ENCODE data around the gene LAMA4.

LAMA4 gene

GRCh38 chr6:112270756-112271155 lies 16.4 kb upstream of the LAMA4 start:
- no peak for DNase-seq

GRCh38 chr6:112269979-112270566 lies 15.7 kb upstream of the LAMA4 start:
- no peak for DNase-seq

GRCh38 chr6:112269114-112269513 lies 14.7 kb upstream of the LAMA4 start:
- DNase-seq = no peak

GRCh38 chr6:112268654-112269053 lies 14.3 kb upstream of the LAMA4 start:
- DNase-seq = no peak

- DNase-seq = no peak
Measured at GRCh38 chr6:112268019-112268418, 13.7 kb upstream of the LAMA4 start.

- DNase-seq = no peak
Measured at GRCh38 chr6:112266331-112266730, 12.0 kb upstream of the LAMA4 start.

GRCh38 chr6:112259337-112259675 lies 4.9 kb upstream of the LAMA4 start:
- no peak for DNase-seq

- DNase-seq = no peak
Measured at GRCh38 chr6:112258642-112259336, 4.4 kb upstream of the LAMA4 start.

GRCh38 chr6:112257178-112257855 lies 3.0 kb upstream of the LAMA4 start:
- DNase-seq = no peak

GRCh38 chr6:112254921-112255320 lies 554 bp upstream of the LAMA4 start:
- no peak for DNase-seq

GRCh38 chr6:112253498-112253840 lies 898 bp downstream of the LAMA4 start:
- DNase-seq = no peak

GRCh38 chr6:112252571-112253497 lies 1.5 kb downstream of the LAMA4 start:
- no peak for DNase-seq

- no peak for DNase-seq
Measured at GRCh38 chr6:112251171-112251875, 3.0 kb downstream of the LAMA4 start.

- no peak for DNase-seq
Measured at GRCh38 chr6:112249489-112249888, 4.9 kb downstream of the LAMA4 start.

GRCh38 chr6:112247275-112247674 lies 7.1 kb downstream of the LAMA4 start:
- DNase-seq = no peak

GRCh38 chr6:112245511-112246203 lies 8.7 kb downstream of the LAMA4 start:
- no peak for DNase-seq

- no peak for DNase-seq
Measured at GRCh38 chr6:112243861-112244827, 10.2 kb downstream of the LAMA4 start.

- no peak for DNase-seq
Measured at GRCh38 chr6:112241820-112242429, 12.4 kb downstream of the LAMA4 start.

GRCh38 chr6:112237595-112237994 lies 16.8 kb downstream of the LAMA4 start:
- DNase-seq = no peak

- DNase-seq = no peak
Measured at GRCh38 chr6:112237066-112237465, 17.3 kb downstream of the LAMA4 start.
